ENCODE measurements around the gene CFL1. TPM values are rescaled to one million over a fixed set of nuclear protein-coding genes. Genes with fewer than 3 reads are reported as not detected.

CFL1 gene
- total and polyA plus RNA-seq, 10 of the 15 experiments (the other 5 are each of a cell fraction or from before 2014, with no cell fraction given): 164 to 2,994 (median 1,500) TPM

DNA sequence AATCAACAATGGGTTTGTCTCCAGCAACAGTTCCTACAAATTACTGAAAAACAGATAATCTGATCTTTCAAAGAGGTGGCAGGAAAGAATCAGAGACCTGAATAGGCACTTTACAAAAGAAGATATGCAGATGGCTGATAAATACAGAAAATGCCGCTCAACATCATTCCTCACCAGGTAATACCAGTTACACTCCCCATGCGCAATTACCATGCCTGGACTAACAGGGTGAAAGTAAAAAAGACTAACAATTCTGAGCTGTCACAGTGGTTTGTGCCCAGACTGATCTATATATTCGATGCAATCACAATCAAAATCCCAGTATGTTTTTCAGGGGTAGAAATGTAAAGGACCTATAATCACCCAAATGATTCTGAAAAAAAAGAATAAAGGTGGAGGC is 14.2 kb downstream of the CFL1 start:
- ATAC-seq: no peak
- no peaks in the 10 kb centered on the region for H3K4me1 ChIP-seq (ENCODE audit: control insufficient read depth, insufficient read depth, low read length)
- POLR2A ChIA-PET: interaction anchor here (0.5 kb wide), 1 partner anchor 132 kb away, joined by 7 read pairs; no protein-coding TSS in a partner anchor
- no peaks in the 10 kb centered on the region for H3K36me3 ChIP-seq (ENCODE audit: control insufficient read depth in 2 of 2, insufficient read depth in 2 of 2, low read length in 1 of 2)
- FAIRE-seq: no peak
- TF ChIP-seq, protein P1, sequence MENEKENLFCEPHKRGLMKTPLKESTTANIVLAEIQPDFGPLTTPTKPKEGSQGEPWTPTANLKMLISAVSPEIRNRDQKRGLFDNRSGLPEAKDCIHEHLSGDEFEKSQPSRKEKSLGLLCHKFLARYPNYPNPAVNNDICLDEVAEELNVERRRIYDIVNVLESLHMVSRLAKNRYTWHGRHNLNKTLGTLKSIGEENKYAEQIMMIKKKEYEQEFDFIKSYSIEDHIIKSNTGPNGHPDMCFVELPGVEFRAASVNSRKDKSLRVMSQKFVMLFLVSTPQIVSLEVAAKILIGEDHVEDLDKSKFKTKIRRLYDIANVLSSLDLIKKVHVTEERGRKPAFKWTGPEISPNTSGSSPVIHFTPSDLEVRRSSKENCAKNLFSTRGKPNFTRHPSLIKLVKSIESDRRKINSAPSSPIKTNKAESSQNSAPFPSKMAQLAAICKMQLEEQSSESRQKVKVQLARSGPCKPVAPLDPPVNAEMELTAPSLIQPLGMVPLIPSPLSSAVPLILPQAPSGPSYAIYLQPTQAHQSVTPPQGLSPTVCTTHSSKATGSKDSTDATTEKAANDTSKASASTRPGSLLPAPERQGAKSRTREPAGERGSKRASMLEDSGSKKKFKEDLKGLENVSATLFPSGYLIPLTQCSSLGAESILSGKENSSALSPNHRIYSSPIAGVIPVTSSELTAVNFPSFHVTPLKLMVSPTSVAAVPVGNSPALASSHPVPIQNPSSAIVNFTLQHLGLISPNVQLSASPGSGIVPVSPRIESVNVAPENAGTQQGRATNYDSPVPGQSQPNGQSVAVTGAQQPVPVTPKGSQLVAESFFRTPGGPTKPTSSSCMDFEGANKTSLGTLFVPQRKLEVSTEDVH (IDR thresholded peaks at IDR 0.05; ENCODE audit: low read depth, partially characterized antibody): no peak
- TF ChIP-seq PAX5 (IDR thresholded peaks at IDR 0.05; ENCODE audit: borderline replicate concordance, low read depth, low read length) (no peak), EP300 (IDR thresholded peaks at IDR 0.05; ENCODE audit: borderline replicate concordance in 1 of 2, control insufficient read depth in 1 of 2, low read depth in 2 of 2, low read length in 2 of 2) (no peak), MEF2B (IDR thresholded peaks at IDR 0.05; ENCODE audit: partially characterized antibody, poor library complexity, severe bottlenecking) (no peak)
- H3K27ac ChIP-seq (ENCODE audit: control insufficient read depth, insufficient read depth): no peak overlapping the region
- no peaks in the 10 kb centered on the region for H3K9me3 ChIP-seq (replicated peaks; ENCODE audit: control insufficient read depth, insufficient read depth, low read length)
- no peak for DNase-seq (ENCODE audit: low read depth, low spot score)
- SMC1A ChIA-PET (ENCODE audit: uncharacterized antibody, unreplicated experiment): interaction anchor here (1.0 kb wide), 1 partner anchor 10 kb away, joined by 3 read pairs; the partner anchor contains the start of gene SNX32
- H3K9ac ChIP-seq (ENCODE audit: control insufficient read depth, insufficient read depth, low read length): no peak overlapping the region
- H3K79me2 ChIP-seq (ENCODE audit: control insufficient read depth, insufficient read depth, low read length): no peaks in the 10 kb centered on the region
- RAD21 ChIA-PET (ENCODE audit: unreplicated experiment): interaction anchor here (0.6 kb wide), 1 partner anchor 231 kb away, joined by 4 read pairs; no protein-coding TSS in a partner anchor
- H2AFZ ChIP-seq (ENCODE audit: control insufficient read depth, low read depth, low read length): no peak overlapping the region
- in situ Hi-C loops (cut with MboI) (no loop called here), intact Hi-C loops (cut with micrococcal nuclease; ENCODE audit: unreplicated experiment) (no loop called here)
- H3K27me3 ChIP-seq (replicated peaks in 1 of 2; ENCODE audit: control insufficient read depth in 2 of 2, insufficient read depth in 2 of 2, low read length in 1 of 2): no peaks in the 10 kb centered on the region
- H3K4me3 ChIP-seq: no peak overlapping the region
- H3K4me2 ChIP-seq (ENCODE audit: control insufficient read depth, insufficient read depth): no peak overlapping the region
- no TSS peak for BruUV-seq (replicated peaks)
- WGBS (ENCODE audit: insufficient coverage, insufficient replicate concordance, low lambda C conversion rate, missing lambda C conversion rate): 76% methylated on average over 3 of the region's 3 CpGs
- H4K20me1 ChIP-seq (ENCODE audit: control insufficient read depth, insufficient read depth): no peaks in the 10 kb centered on the region
- CTCF ChIA-PET: interaction anchor here (1.2 to 1.6 kb wide), 2 partner anchors 9 to 41 kb away, joined by 4 to 6 read pairs; no protein-coding TSS in a partner anchor

Data from GM12878 (cell line).